GM19397 (cell line): Measurements from ENCODE around the gene GREB1L.

Experiments used
- ATAC-seq: cut with Tn5 transposase; IDR thresholded peaks from one replicate; pipeline ENCODE4 v1.9.1; 2021; ENCODE audit warnings: mild to moderate bottlenecking, moderate library complexity; ENCODE audit not compliant: unreplicated experiment

The GREB1L gene

GRCh38 chr18:21479721-21480120, 237.7 kb downstream of the GREB1L start:
- ATAC-seq = no peak

DNA sequence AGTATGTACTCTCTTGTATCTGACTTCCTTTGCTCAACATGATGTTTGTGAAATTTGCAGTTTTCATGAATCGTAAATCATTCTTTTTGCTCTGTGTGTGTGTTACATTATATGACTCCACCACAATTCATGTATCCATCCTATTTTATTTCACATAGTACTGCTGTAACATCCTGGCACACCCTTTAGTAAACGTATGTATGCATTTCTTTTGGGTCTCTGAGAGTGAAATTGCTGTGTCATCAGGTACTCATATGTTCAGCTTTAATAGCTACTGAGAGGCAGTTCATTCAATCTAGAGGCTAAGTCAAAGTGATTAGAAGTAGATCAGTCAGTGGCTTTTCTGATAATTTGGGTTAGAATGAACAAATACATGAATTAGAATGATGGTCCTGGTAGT, 239.7 kb downstream of the GREB1L start:
- no peak for ATAC-seq

DNA sequence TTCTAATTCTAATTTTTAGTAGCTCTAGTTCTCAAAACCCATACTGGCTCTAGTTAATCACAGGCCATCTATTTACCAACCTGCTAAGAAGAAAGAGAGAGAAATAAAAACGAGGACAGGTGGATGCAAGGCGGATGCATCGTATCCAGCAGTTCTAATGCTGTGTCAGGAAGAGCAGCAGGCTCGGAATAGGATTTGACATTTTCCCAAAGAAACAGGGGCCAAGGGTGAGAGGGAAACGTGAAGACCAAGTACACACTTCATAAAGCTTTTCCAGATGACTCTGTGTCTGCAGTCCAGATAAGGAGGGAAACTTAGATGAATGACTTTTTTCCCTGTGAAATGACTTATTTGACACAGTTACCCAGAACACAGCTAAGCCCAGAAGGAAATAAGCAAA, 241.0 kb downstream of the GREB1L start:
- ATAC-seq = no peak

DNA sequence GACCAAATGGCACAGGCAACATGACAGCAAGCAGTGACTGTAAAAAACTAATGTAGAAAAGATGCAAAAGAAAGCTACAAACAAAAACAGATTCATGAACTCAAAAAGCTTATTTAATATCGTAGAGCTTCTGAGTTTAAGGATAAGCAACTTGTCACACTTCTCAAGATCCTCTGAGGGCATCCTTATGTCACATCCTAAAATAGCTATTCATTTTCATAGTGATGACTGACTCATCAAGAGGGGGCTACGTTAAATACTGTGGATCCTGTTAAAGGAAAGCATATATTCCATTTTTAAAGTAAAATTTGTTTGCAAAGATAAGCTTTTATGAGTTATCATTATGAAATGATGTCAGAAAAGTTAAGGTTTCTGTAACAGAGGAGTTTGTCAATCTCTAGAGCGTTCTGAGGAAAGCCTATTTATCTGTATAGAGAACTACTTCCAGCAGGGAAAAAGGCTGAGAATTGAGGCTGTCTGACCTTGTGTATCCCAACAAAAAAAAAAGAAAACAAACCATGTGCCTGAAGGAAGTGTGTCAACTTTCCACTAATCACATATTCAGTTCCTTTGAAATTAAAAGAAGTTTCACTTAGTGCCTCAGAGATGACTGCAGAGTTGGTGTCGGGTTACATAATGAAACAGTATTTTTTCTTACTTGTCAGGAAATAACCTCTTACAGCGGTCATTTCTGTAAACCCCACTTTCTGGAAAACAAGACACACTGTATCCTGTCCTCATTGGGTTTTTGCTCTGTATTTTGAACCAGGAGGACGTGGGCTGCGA, 243.0 kb downstream of the GREB1L start:
- ATAC-seq = no peak

DNA sequence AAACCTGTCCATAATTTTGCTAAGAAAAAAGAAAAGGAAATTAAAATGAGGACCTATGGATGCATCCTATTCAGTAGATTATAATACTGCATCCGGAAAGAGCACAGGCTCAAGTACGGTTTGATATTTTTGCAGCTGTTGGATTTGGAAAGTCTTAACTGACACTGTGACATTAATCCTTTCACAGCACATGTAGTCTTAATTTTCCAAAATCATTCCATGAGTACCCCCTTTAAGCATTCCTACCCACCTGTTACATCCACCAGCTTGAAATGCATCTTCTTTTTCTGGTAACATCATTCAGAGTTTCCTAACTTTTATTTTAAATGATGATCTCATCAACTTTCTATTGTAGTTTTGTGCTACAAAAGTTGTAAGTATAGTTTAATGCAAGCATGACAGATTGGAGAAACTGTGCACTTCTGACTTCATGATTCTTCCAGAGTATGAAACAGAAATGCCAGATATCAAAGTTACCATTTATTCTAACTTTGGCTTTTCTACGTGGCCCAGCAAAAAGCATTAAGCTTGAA, 244.9 kb downstream of the GREB1L start:
- ATAC-seq = no peak

GRCh38 chr18:21489119-21489750, 247.2 kb downstream of the GREB1L start:
- ATAC-seq = no peak

DNA sequence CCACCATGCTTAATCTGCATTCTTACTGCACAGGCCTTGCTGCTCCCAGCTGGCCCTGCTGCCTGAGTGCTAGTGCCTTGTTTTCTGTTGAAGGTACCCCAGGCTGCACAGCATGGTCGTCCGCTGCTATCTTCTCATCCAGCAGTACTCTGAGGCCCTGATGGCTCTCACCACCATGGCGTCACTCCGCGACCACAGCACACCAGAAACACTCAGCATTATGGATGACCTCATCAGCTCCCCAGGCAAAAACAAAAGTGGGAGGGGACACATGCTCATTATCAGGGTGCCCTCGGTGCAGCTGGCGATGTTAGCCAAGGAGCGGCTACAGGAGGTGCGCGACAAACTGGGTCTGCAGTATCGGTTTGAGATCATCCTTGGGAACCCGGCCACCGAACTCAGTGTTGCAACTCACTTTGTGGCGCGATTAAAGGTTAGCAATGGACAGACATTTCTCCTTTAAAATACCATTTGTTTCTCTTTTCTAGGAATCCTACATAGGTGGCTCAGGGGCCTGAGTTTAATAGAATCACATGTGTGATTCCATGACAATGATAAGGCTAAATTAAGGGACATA, 248.0 kb downstream of the GREB1L start:
- ATAC-seq = no peak

DNA sequence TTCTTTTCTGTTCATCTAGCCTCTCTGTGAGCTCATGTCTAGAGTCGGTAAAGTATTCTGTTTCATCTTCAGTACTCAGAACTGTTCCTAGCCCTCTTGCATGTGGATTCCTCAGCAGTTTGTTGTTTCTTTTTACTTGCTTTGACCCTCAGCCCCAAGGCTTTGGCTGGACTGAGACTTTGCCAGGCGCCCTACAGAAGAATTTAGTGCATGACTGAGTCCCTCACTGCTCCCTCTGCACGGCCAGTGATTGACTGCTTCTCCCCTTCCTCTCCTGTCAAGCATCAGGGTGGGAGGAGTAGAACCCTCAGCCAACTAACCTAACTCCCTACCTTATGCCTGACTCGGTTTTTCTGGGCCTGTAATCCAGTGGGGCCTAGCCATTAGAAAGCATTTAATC, 248.7 kb downstream of the GREB1L start:
- ATAC-seq = no peak

DNA sequence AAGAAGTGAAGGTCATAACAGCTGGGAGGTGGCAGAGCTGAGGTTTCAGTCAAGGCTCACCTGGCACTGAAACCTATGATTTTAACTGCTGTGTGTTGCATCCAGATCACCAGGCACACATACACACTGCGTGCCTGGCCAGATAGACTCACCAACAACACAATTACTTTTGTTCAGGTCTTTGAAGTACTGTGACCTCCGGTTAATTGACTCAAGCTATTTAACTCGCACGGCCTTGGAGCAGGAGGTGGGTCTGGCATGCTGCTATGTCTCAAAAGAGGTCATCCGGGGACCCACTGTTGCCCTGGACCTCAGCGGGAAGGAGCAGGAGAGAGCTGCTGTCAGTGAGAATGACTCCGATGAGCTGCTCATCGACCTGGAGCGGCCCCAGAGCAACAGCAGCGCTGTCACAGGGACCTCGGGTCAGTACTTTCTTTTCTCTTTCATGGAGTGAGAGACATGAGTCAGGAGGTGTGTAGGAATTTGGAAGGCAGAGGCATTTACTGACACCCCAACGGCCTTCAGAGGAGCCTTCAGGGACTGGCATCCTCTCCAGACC, 254.3 kb downstream of the GREB1L start:
- no peak for ATAC-seq

GRCh38 chr18:21499997-21500396, 258.0 kb downstream of the GREB1L start:
- ATAC-seq = no peak

GRCh38 chr18:21502661-21503060, 260.6 kb downstream of the GREB1L start:
- no peak for ATAC-seq

- ATAC-seq = no peak
Measured at GRCh38 chr18:21507913-21508701, 266.1 kb downstream of the GREB1L start.

- ATAC-seq = no peak
Measured at GRCh38 chr18:21509062-21509461, 267.0 kb downstream of the GREB1L start.

DNA sequence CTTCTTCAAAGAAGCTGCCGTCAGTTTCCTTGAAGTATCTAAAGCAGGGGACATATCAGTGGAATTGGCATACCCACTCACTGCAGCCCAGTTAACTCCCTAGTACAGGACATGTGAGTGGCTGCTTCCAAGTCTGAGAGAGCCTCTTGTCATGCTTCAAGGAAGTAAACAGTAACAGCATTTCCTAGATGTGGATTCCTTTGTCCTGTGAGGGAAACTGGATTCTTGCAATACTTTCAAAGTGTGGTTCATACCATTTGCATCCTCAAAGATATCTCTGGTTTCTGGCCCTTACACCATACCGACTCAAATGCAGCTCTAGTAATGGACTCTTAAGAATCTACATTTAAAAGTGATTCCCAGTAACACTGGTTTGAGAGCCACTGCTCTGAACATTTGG, 271.3 kb downstream of the GREB1L start:
- ATAC-seq = no peak

GRCh38 chr18:21513741-21514140, 271.7 kb downstream of the GREB1L start:
- no peak for ATAC-seq

GRCh38 chr18:21522530-21522929, 280.5 kb downstream of the GREB1L start:
- no peak for ATAC-seq

GRCh38 chr18:21525916-21526315, 283.9 kb downstream of the GREB1L start:
- ATAC-seq = no peak

DNA sequence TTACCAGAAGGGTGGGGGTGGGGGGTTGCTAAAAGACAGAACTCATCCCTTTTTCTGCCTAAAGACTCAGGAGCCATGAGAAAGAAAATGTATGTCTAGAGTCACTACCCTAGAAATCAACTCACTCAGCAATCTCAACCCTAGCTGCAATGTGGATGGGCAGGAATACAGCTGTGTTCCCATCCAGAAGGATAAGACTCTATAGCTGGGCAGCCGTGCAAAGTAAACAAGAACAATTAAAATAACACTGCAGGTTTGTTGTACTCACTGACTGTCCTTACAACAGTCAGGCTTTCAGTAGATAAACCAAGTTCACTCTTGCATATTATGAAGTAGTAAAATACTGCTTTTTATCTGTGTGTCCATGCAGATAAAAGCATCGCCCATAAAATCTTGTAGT, 284.4 kb downstream of the GREB1L start:
- ATAC-seq = no peak

DNA sequence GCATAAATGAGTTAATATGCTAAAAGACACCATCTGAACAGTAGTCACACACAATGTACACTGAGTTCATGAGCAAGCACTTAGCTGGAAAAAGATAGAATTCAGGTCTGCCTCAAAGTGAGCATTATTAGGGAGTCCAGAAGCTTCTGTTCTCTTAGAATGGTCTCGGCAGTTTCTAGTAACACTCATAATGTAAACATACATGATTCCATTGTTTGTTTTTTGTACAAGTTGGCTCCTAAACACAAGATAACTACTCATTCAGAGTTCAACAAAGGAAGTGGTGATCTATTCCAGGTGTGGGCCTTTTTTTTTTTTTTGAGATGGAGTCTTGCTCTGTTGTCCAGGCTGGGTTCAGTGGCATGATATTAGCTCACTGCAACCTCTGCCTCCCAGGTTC, 292.3 kb downstream of the GREB1L start:
- ATAC-seq = no peak

- ATAC-seq = no peak
Measured at GRCh38 chr18:21538230-21538629, 296.2 kb downstream of the GREB1L start.

- no peak for ATAC-seq
Measured at GRCh38 chr18:21546423-21546822, 304.4 kb downstream of the GREB1L start.
